8988T (cell line): ENCODE measurements around the gene LRRC18.
A peak's percentile ranks its signal among the peaks of the same experiment; 100 is the strongest.

Source experiments
- DNase-seq: peaks from one replicate; pipeline ENCODE4 v3.0.0; 2011

The LRRC18 gene

GRCh38 chr10:48905311-48905710, 34.3 kb downstream of the LRRC18 start:
- DNase-seq = no peak

- DNase-seq = no peak
Measured at GRCh38 chr10:48904861-48905260, 34.8 kb downstream of the LRRC18 start.

- no peak for DNase-seq
Measured at GRCh38 chr10:48903151-48903550, 36.5 kb downstream of the LRRC18 start.

GRCh38 chr10:48902096-48902495, 37.5 kb downstream of the LRRC18 start:
- no peak for DNase-seq

GRCh38 chr10:48901319-48901718, 38.3 kb downstream of the LRRC18 start:
- DNase-seq = no peak

GRCh38 chr10:48900371-48900801, 39.3 kb downstream of the LRRC18 start:
- no peak for DNase-seq

GRCh38 chr10:48899781-48900180, 39.9 kb downstream of the LRRC18 start:
- no peak for DNase-seq

GRCh38 chr10:48898426-48898825, 41.2 kb downstream of the LRRC18 start:
- DNase-seq = no peak

GRCh38 chr10:48897441-48897790, 42.2 kb downstream of the LRRC18 start:
- no peak for DNase-seq

- no peak for DNase-seq
Measured at GRCh38 chr10:48896756-48897440, 42.7 kb downstream of the LRRC18 start.

- no peak for DNase-seq
Measured at GRCh38 chr10:48895803-48896195, 43.8 kb downstream of the LRRC18 start.

GRCh38 chr10:48894911-48895802, 44.5 kb downstream of the LRRC18 start:
- no peak for DNase-seq

- DNase-seq = no peak
Measured at GRCh38 chr10:48890888-48891850, 48.5 kb downstream of the LRRC18 start.

GRCh38 chr10:48887982-48888381, 51.7 kb downstream of the LRRC18 start:
- DNase-seq = no peak

GRCh38 chr10:48885376-48885775, 54.3 kb downstream of the LRRC18 start:
- peak; percentile 64 for DNase-seq

GRCh38 chr10:48884179-48885045, 55.2 kb downstream of the LRRC18 start:
- DNase-seq = no peak

- no peak for DNase-seq
Measured at GRCh38 chr10:48883701-48884100, 55.9 kb downstream of the LRRC18 start.

GRCh38 chr10:48882881-48883280, 56.8 kb downstream of the LRRC18 start:
- DNase-seq = no peak

- no peak for DNase-seq
Measured at GRCh38 chr10:48881937-48882336, 57.7 kb downstream of the LRRC18 start.

- DNase-seq = no peak
Measured at GRCh38 chr10:48880016-48880705, 59.5 kb downstream of the LRRC18 start.

- DNase-seq = no peak
Measured at GRCh38 chr10:48879451-48879850, 60.2 kb downstream of the LRRC18 start.
